ENCODE data around the gene ZDHHC12.

GRCh38 chr9:128688501-128689292 is 35.2 kb downstream of the ZDHHC12 start, which contains the start of gene SET:
- TF ChIP-seq EZH2 (IDR thresholded peaks at IDR 0.05) (no peak), POLR2AphosphoS5 (IDR thresholded peaks at IDR 0.05; ENCODE audit: borderline replicate concordance, low read depth, low read length) (peak; percentile 32; the same call in 1 of the 2 replicates), FOXP2 (optimal IDR thresholded peaks at IDR 0.05; ENCODE audit: control extremely low read depth, extremely low read length, insufficient read depth) (no peak)

Data from SK-N-MC (cell line).